Bronchus fibroblast of lung (primary cell): ENCODE results near the gene RALGPS2. TPM values are rescaled to one million over a fixed set of nuclear protein-coding genes. Genes with fewer than 3 reads are reported as not detected.

Experiments used
- total RNA-seq: library from RNA; depleted of rRNA; stranded (reverse); fragments of >200 nt; gene quantifications from 2 replicates; pipeline ENCODE4 v1.2.3, GENCODE V29; 2015

Gene RALGPS2
- 20.4 and 33.0 TPM in 2 replicates for total RNA-seq

DNA sequence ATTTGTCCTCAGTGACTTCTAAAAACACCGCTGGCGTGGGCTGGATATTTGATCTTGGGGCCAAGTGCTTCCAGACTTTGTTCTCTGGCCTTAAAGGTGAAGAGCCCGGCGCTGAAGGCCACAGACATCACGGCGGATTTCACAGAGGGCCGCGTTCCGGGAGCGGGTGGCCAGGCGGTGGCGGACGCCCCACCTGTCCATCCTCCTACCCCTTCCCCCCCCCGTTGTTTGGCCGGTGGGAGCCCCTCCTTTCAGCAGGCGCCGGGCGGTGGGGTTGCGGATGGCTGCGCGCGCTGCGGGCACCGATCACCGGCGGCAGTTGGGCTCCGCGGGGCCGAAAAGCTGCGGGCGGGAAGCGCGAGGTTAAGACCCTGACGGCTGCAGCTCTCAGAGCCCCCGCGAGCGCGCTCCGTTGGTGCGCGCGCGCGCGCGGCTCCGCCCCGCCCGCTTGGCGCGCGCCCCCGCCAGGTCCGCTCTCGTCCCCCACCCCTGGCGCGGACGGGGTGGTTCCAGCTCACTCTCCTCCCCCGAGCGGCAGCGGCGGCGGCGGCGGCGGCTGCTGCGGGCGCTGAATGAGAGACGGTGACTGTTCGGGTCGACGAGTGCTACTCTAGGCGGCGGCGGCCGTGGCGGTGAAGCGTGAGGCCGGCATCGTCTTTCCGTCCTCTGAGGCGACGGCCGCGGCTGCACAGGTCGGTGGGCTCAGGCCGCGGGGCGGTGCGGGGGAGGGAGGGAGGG is at the start of gene RALGPS2:
TSS of gene RALGPS2 (plus strand) at position 517 of the 738 bp plus-strand sequence. CDS start 51,521 bp downstream, outside the sequence.

GRCh38 chr1:178870944-178871343 is 145.9 kb downstream of the RALGPS2 start, which contains the start of gene ANGPTL1:
Gene ANGPTL1, minus strand, starts transcription at chr1:178871077. Its CDS starts 5,301 bp downstream, at chr1:178865776.

Other genes starting within 250 kb of the RALGPS2 start
- gene CLEC20A, start 228.3 kb upstream of the RALGPS2 start, total RNA-seq = 0.15 TPM in 1 of 2 replicates, not detected in the other
- gene TEX35, start 212.1 kb upstream of the RALGPS2 start, total RNA-seq = not detected in 2 replicates
- gene ANGPTL1, start 145.8 kb downstream of the RALGPS2 start, total RNA-seq = 0.30 and 0.34 TPM in 2 replicates